ENCODE measurements around the gene COA3. TPM values are rescaled to one million over a fixed set of nuclear protein-coding genes. Genes with fewer than 3 reads are reported as not detected.

Gene COA3
- total RNA-seq, 1 experiment from 2014 or later, result 44.6 TPM

DNA sequence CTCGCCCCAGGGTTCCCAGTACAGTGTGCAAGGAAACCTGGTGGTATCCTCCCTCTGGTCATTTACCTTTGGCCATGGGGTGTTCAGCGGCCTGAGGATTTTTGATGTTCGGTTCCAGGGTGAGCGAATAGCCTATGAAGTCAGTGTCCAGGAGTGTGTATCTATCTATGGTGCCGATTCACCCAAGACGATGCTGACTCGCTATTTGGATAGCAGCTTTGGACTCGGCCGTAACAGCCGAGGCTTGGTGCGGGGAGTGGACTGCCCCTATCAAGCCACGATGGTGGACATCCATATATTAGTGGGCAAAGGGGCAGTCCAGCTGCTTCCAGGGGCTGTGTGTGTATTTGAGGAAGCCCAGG lies 47.0 kb upstream of the COA3 start:
- CTCF ChIA-PET, result no interaction called here
- POLR2A ChIA-PET (ENCODE audit: unreplicated experiment), result no interaction called here
- no peak for DNase-seq

DNA sequence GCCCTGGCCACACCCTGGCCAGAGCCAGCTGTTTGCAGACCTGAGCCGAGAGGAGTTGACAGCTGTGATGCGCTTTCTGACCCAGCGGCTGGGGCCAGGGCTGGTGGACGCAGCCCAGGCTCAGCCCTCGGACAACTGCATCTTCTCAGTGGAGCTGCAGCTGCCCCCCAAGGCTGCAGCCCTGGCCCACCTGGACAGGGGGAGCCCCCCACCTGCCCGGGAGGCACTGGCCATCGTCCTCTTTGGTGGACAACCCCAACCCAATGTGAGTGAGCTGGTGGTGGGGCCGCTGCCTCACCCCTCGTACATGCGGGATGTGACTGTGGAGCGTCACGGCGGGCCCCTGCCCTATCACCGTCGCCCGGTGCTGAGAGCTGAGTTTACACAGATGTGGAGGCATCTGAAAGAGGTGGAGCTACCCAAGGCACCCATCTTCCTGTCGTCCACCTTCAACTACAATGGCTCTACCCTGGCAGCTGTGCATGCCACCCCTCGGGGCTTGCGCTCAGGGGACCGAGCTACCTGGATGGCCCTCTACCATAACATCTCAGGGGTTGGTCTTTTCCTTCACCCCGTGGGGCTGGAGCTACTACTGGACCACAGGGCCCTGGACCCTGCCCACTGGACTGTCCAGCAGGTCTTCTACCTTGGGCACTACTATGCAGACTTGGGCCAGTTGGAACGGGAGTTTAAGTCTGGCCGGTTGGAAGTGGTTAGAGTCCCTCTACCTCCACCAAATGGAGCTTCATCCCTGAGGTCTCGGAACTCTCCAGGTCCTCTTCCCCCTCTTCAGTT lies 46.5 kb upstream of the COA3 start:
- DNase-seq (no peak), ATAC-seq (no peak)
- ChIA-PET POLR2A (ENCODE audit: unreplicated experiment) (no interaction called here), CTCF (no interaction called here)
- no peaks in the 10 kb centered on the region for H3K9me2 ChIP-seq (replicated peaks; ENCODE audit: low read length)
- no peak overlapping the region for H3K4me3 ChIP-seq (ENCODE audit: low read length)
- no peaks in the 10 kb centered on the region for H3K79me2 ChIP-seq (ENCODE audit: low read length)
- no peaks in the 10 kb centered on the region for H3K27me3 ChIP-seq (ENCODE audit: low read length)
- no peak overlapping the region; the same call in 1 of the 2 replicates for H3K27ac ChIP-seq (ENCODE audit: low read length)
- BruUV-seq (replicated peaks), result no TSS peak
- no peak overlapping the region for H3K9ac ChIP-seq (ENCODE audit: low read length)
- no peak overlapping the region; the same call in 1 of the 2 replicates for H3K4me2 ChIP-seq (ENCODE audit: low read length)
- no peaks in the 10 kb centered on the region for H3K9me3 ChIP-seq (ENCODE audit: low read length)
- TF ChIP-seq, protein P1, sequence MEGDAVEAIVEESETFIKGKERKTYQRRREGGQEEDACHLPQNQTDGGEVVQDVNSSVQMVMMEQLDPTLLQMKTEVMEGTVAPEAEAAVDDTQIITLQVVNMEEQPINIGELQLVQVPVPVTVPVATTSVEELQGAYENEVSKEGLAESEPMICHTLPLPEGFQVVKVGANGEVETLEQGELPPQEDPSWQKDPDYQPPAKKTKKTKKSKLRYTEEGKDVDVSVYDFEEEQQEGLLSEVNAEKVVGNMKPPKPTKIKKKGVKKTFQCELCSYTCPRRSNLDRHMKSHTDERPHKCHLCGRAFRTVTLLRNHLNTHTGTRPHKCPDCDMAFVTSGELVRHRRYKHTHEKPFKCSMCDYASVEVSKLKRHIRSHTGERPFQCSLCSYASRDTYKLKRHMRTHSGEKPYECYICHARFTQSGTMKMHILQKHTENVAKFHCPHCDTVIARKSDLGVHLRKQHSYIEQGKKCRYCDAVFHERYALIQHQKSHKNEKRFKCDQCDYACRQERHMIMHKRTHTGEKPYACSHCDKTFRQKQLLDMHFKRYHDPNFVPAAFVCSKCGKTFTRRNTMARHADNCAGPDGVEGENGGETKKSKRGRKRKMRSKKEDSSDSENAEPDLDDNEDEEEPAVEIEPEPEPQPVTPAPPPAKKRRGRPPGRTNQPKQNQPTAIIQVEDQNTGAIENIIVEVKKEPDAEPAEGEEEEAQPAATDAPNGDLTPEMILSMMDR (conservative IDR thresholded peaks at IDR 0.05; ENCODE audit: low read depth, low read length), result no peak
- TF ChIP-seq EZH2 (IDR thresholded peaks at IDR 0.05; ENCODE audit: low read length, unreplicated experiment), result no peak
- TF ChIP-seq EZH2phosphoT487 (IDR thresholded peaks at IDR 0.05; ENCODE audit: borderline replicate concordance, low read length), result no peak
- no peak overlapping the region for H2AFZ ChIP-seq (ENCODE audit: low read length)
- peaks cover 36% of the 10 kb centered on the region for H3K36me3 ChIP-seq (ENCODE audit: low read depth, low read length)
- H3K4me1 ChIP-seq (ENCODE audit: insufficient read depth, low read length), result peaks cover 8% of the 10 kb centered on the region
- H3F3A ChIP-seq (ENCODE audit: low read length, unreplicated experiment), result no peaks in the 10 kb centered on the region
- intact Hi-C loops (cut with micrococcal nuclease), result loop anchor here (5.0 kb wide), 1 partner anchor 152 kb away; the partner anchor contains the start of gene RPL27
- H4K20me1 ChIP-seq (ENCODE audit: low read length), result no peaks in the 10 kb centered on the region

More for the DNA sequence above, 47.0 kb upstream of the COA3 start:
- no peaks in the 10 kb centered on the region for H4K20me1 ChIP-seq (ENCODE audit: low read length)
- no peaks in the 10 kb centered on the region for H3F3A ChIP-seq (ENCODE audit: low read length, unreplicated experiment)
- TF ChIP-seq, protein P1 (conservative IDR thresholded peaks at IDR 0.05; ENCODE audit: low read depth, low read length), result no peak
- no peak for TF ChIP-seq EZH2phosphoT487 (IDR thresholded peaks at IDR 0.05; ENCODE audit: borderline replicate concordance, low read length)
- TF ChIP-seq EZH2 (IDR thresholded peaks at IDR 0.05; ENCODE audit: low read length, unreplicated experiment), result no peak
- H2AFZ ChIP-seq (ENCODE audit: low read length), result no peak overlapping the region
- H3K9me3 ChIP-seq (ENCODE audit: low read length), result no peaks in the 10 kb centered on the region
- no peaks in the 10 kb centered on the region for H3K79me2 ChIP-seq (ENCODE audit: low read length)
- H3K27me3 ChIP-seq (ENCODE audit: low read length), result no peaks in the 10 kb centered on the region
- no peak overlapping the region; the same call in 1 of the 2 replicates for H3K27ac ChIP-seq (ENCODE audit: low read length)
- ATAC-seq, result no peak
- peaks cover 36% of the 10 kb centered on the region for H3K36me3 ChIP-seq (ENCODE audit: low read depth, low read length)
- intact Hi-C loops (cut with micrococcal nuclease), result loop anchor here (5.0 kb wide), 1 partner anchor 152 kb away; the partner anchor contains the start of gene RPL27
- H3K4me1 ChIP-seq (ENCODE audit: insufficient read depth, low read length), result peaks cover 8% of the 10 kb centered on the region
- H3K9ac ChIP-seq (ENCODE audit: low read length), result no peak overlapping the region
- H3K4me3 ChIP-seq (ENCODE audit: low read length), result no peak overlapping the region
- no TSS peak for BruUV-seq (replicated peaks)
- H3K9me2 ChIP-seq (replicated peaks; ENCODE audit: low read length), result no peaks in the 10 kb centered on the region
- H3K4me2 ChIP-seq (ENCODE audit: low read length), result no peak overlapping the region; the same call in 1 of the 2 replicates

DNA sequence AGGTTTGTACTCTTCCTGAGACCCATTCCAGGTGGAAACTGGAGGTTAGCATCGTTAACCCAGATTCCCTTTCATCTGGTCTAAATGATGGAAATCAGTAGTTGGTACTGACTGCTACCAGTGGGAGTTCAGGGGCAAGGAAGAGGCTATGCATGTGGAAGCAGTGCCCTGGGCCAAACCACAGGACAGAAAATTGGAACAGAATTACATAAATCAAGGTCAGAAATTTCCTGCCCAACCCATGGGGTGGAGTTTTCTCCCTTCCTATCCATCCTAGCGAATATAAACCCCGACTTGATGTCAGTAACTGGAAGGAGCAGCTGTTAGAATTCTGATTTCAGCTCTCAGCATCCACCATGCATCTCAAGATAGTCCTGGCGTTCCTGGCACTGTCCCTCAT lies 45.8 kb upstream of the COA3 start, which contains the start of gene AOC2:
Gene AOC2 (plus strand): TSS at position 310 of the 400 bp plus-strand sequence. CDS start 47 bp downstream, at position 357.
- no peak within 1 kb of the TSS; the same call in 1 of the 2 replicates for H3K4me2 ChIP-seq (ENCODE audit: low read length)
- H3K27me3 ChIP-seq (ENCODE audit: low read length), result no peaks in the 10 kb centered on the region
- no TSS peak for BruUV-seq (replicated peaks)
- CTCF ChIA-PET, result no interaction called here
- intact Hi-C loops (cut with micrococcal nuclease), result no loop called here
- POLR2A ChIA-PET (ENCODE audit: unreplicated experiment), result no interaction called here
- H3F3A ChIP-seq (ENCODE audit: low read length, unreplicated experiment), result no peaks in the 10 kb centered on the region
- no peak within 1 kb of the TSS; the same call in 1 of the 2 replicates for H3K27ac ChIP-seq (ENCODE audit: low read length)
- H3K36me3 ChIP-seq (ENCODE audit: low read depth, low read length), result peaks cover 36% of the 10 kb centered on the region
- H2AFZ ChIP-seq (ENCODE audit: low read length), result no peak within 1 kb of the TSS
- H3K4me3 ChIP-seq (ENCODE audit: low read length), result no peak within 1 kb of the TSS
- no peaks in the 10 kb centered on the region for H3K79me2 ChIP-seq (ENCODE audit: low read length)
- peaks cover 8% of the 10 kb centered on the region for H3K4me1 ChIP-seq (ENCODE audit: insufficient read depth, low read length)
- no peaks in the 10 kb centered on the region for H3K9me2 ChIP-seq (replicated peaks; ENCODE audit: low read length)
- TF ChIP-seq, protein P1 (conservative IDR thresholded peaks at IDR 0.05; ENCODE audit: low read depth, low read length), result no peak
- no peak for TF ChIP-seq EZH2phosphoT487 (IDR thresholded peaks at IDR 0.05; ENCODE audit: borderline replicate concordance, low read length)
- no peak for TF ChIP-seq EZH2 (IDR thresholded peaks at IDR 0.05; ENCODE audit: low read length, unreplicated experiment)
- H4K20me1 ChIP-seq (ENCODE audit: low read length), result no peaks in the 10 kb centered on the region
- no peaks in the 10 kb centered on the region for H3K9me3 ChIP-seq (ENCODE audit: low read length)
- no peak for ATAC-seq
- no peak within 1 kb of the TSS for H3K9ac ChIP-seq (ENCODE audit: low read length)
- DNase-seq, result no peak

Data from PC-3 (cell line).